GM18909 (cell line): ENCODE measurements around the gene MEPE.

ENCODE experiments used
- ATAC-seq: cut with Tn5 transposase; IDR thresholded peaks from one replicate; pipeline ENCODE4 v1.9.1; 2021; ENCODE audit warnings: mild to moderate bottlenecking; ENCODE audit not compliant: unreplicated experiment, poor library complexity

MEPE gene

DNA sequence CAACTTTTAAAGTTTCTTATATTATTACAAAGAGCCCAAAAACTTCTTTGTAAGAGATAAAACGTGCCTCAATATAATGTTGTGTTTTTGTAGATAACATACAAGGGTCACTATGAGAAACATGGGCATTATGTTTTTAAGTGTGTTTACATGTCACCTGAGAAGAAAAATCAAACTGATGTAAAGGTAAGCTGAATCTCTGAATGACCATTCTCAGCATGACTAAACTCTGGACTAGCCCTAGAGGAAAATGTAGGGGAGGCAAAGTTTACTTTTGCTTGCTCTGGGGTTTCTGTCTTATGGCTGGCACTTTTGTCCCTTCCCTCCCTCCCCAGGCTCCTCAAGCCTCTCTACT is 6.8 kb downstream of the MEPE start:
- no peak for ATAC-seq

DNA sequence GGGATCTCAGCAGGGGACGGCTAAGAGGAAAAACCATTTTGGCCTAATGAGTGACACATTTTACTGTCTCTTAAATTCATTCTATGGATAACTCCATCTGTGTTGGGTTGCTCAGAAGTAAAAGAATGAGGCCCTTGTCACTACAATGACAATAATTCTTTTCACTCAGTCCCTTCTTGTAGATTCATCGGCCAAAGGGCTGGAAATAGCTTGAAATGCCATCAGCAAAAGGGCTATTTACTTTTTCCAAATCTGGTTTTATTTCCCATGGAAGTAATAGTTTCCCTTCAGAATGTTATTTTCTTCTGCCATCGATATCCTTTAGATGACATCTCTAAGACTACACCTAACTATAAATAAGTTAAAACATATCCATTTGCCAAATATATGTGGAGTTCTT is 7.4 kb downstream of the MEPE start:
- no peak for ATAC-seq

DNA sequence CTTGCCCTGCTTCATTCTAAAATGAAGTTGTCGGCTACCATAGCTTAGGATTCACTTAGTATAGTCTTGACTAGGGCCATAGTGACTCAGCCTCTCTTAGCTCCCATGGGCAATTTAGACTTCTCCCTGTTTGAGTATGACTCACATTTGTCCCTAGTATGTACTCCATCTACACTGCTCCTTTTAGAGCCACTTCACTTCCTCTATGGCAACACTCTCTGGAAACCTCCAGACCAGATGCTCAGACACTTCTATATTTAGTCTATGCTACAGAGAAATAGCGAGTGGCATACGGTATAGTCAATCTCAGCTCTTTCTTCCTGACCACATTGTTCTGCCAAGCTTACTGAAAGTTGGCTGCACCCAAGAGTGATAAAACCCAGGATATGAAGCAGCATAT is 11.2 kb downstream of the MEPE start:
- no peak for ATAC-seq

DNA sequence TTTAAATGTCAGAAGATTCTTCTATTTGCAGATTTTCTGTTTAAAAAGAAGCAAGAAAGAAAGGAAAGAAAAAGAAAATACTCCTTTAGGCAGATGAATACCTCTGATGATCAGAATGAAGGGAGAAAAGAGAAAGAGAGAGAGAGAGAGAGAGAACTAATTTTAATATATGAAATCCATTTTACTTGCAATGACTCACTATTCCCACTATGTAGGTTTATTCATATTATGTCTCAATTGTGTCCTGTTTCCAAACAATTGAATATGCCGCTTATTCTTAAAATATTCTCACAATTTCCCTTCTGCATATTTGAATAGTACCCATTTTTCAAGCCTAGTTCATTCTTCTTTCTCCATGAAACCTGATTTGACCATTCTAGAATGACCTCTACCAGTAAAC is 11.7 kb downstream of the MEPE start:
- no peak for ATAC-seq

DNA sequence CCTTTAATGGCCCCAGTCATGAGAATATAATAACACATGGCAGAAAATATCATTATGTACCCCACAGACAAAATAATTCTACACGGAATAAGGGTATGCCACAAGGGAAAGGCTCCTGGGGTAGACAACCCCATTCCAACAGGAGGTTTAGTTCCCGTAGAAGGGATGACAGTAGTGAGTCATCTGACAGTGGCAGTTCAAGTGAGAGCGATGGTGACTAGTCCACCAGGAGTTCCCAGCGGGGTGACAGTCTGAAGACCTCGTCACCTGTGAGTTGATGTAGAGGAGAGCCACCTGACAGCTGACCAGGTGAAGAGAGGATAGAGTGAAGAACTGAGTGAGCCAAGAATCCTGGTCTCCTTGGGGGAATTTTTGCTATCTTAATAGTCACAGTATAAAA is 13.5 kb downstream of the MEPE start:
- no peak for ATAC-seq

DNA sequence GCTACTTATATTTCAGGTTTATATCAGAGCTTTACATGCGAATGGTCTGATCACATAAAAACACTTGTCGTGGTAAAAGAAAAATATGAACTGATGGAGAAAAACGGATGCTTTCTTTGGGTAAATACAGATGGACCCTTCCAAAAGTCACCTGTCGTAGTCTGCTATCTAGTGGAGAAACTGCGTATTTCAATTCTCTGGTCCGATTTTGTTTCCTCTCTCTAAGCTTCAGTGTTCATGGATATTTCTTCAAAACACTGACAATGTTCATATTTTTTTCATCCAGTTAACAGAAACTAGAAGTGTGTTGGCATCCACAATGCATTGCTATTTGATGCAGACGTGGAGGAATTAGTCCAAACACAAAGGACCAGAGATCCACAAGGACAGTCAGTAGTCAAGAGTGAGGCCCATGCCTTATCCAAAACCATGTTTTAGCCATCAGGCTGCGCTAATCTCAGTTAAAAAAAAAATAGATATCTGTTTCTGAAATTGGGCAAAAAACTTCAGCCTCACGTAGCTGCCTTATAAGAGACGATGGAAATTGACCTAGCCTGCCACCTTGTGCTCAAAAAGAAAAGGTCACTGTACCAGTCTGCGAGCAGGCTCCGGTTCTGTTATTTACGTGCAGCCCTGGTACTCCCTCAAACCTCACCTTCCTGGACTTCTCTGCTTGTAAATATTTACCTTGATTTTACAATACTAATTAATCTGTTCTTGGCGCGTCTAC is 16.0 kb downstream of the MEPE start:
- ATAC-seq: peak; percentile 92

DNA sequence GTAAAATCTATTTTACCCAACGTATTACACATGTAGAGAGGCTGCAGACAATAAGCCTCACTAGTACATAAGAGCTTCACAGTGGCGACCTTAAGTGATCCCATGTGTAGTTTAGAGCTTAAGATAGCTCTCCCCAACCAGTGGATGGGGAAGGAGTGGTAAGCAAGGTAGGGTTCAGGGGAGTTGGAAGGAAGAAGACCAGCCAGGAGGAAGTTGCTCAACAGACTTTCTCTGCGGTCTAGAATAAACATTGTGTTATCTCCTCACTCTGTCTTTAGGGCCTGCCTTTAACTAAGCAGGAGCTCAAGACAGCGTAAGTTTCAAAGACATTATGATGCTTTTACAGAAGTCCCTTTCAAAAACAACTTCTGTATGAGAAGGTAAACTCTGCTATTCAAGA is 16.8 kb downstream of the MEPE start:
- ATAC-seq: no peak

DNA sequence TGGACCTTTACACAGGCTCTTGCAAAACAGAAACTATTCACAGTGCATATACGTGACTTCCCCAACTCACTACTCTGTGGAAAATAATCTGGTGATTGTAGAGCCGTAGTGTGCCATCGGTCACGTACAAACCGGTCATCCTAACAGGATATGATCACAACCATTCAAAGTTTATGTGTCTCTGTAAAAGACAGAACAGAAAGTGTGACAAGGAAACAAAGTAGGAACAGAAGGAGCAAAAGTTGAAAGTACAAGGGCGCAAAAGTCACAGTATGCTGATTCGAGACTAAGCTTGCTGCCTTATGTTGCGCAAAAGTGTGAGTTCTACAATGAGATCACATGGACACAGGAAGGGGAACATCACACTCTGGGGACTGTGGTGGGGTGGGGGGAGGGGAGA is 18.6 kb downstream of the MEPE start:
- no peak for ATAC-seq

DNA sequence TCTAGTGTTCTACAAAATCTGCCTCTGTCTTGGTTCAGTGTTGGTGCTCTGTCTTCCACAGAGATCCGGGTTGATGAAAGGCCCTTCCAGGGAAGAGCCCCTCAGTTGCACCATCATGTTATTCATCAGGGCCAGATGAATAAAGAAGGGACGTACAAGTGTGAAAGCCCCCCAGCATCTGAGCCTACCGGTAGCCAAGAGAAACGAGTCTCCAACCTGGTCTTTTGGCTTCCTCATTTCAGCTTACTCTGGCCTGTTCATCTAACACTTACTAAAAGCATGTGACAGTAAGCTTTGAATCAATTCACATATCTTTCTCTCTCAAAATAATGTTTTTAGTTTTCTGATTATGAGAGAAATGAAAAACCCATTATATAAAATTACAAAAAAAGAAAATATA is 19.2 kb downstream of the MEPE start:
- no peak for ATAC-seq

DNA sequence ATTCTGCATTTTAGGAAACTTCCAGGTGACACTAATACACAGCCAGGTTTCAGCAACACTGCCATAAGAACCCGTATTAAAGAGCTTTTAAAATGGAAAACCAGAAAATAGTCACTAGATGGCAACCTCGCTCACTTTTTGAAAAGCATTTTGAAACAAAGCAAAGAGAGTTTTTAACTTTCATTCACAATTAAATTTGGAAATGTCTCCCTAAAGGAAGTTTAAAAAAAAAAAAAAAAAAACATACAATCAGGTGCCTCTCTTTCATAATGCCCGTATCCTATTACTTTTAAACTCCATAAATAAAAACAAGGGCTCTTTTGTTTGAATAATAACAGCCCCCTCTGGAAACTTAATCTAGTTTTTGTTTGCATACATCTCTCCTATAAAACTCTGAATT is 20.3 kb downstream of the MEPE start:
- no peak for ATAC-seq

DNA sequence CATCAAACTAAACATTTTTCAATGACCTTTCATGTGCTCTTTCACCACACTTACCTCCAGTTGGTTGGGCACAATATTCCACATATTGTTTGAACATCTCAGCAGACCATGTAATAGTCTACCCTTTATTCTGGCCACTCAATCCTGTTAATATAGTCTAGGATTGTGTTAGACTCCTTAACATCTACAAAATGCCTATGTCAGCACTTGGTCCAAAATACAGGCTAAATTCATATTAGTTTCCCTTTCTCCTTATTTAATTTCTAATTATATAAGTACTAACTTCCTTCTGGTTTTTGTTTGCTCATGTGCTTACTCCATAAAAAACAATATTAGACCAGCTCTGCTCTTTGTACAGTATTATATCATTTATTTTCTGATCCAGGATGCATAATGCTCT is 21.1 kb downstream of the MEPE start:
- ATAC-seq: no peak

DNA sequence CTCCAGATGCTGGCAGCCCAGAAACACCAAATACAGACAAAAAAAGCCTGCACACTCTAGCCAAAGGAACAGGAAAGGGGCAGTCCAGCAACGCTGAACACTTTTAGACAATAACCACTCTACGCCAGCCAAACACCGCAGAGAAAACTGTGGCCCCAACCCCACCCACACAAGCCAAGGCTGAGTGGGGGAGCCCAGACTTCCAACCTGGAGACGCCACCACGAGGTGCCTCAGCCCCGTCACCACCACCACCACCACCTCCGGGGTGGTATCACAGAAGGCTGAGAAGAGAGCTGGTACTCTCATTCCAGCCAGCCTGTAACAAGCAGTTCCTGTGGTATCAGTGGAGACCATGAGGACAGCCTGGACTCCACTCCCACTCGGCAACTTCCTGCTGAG is 22.8 kb downstream of the MEPE start:
- ATAC-seq: no peak

DNA sequence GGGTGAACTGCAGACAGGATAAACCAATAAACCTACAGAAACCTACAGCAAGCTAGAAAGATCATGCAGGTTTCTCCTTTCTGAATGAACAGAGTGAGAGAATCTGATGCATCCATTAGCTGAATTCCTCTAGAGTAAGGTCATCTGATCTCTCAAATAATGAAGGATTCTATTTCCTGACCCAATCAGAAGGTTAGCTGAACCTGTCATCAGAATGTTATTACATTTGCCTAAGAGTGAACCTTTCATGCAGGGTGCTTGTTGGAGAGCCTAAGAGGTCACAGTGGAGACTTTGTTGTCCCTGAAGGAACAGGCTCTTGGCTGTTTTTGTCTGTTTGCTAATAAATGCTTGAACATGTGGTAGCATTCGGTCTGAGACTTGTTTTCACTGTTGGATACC is 24.0 kb downstream of the MEPE start:
- ATAC-seq: no peak

DNA sequence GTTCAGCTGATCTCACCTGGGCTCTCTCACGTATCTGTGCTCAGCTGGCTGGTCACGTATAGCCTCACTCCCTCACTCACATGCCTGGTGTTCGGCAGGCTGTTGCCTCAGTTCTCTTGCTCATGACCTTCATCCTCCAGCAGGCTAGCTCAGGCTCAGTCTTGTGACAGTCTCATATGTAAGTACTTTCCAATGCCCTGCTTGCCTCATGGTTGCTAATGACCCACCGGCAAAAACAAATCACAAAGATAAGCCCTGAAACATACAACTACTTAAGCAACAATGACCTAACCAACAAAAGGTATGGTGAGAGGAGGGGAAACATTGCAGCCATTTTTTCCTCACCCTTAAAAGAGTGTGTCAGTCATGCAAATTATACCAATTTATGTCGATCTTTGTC is 25.0 kb downstream of the MEPE start:
- no peak for ATAC-seq

DNA sequence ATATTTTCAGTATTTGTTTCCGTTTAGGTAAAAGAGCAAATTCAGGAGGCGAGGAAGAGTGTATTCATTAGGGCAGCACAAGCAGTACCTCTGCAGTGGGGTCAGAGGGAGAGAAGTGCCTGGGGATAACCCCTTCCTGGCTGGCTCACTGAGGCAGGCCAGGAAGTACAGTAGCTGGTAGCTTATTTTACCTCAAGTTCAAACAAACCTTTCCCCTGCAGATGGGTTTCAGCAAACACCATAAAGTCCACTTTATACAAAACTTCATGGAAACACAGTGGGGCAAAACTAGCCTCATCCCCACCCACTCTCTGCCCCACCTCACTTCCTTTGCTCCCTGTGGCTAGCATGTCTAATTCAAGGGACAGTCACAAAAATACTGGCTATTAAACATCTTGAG is 29.5 kb downstream of the MEPE start:
- ATAC-seq: no peak

DNA sequence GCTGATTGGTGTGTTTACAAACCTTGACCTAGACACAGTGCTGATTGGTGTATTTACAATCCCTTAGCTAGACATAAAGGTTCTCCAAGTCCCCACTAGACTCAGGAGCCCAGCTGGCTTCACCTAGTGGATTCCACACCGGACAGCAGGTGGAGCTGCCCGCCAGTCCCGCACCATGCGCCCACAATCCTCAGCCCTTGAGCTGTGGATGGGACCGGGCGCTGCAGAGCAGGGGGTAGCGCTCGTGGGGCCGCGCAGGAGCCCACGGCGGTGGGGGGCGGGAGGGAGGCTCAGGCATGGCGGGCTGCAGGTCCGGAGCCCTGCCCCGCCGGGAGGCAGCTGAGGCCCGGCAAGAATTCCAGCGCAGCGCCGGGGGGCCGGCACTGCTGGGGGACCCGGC is 30.7 kb downstream of the MEPE start:
- ATAC-seq: no peak

DNA sequence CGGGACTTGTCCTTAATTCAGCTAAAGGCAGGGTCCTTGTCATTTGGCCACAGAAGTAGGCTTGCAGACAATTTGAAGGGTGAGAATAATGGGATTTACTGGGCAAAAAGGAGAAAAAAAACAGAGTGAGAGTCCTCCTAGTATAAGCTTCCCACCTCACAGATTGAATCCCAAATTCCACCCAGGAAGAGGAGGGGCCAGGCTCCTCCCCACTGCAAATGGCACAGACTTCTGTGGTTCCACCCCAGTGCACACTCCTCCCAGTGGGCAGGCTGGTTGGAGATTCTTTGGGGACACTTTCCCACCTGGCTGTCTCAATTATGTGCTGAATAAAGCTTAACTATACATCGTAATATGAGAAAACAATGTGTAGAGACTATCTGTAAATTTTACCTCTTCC is 31.6 kb downstream of the MEPE start:
- no peak for ATAC-seq

DNA sequence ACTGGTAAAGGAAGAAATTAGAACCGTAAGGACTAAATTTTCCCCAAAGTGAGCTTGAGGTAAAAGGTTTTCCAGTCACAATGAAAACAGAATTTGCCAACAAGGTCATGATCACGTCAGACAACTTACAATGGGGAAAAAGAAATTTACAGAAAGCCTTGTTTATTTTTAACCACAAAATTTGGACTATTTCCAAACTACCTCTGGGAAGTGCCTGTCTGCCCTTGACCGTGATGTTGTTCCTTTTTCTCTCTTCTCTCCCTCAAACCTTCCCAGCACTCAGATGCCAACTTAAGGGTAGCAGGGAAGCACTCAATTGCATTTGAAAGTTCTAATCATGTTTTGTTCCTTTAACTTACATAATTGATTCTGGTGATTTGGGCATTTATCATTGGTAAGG is 32.5 kb downstream of the MEPE start:
- no peak for ATAC-seq

DNA sequence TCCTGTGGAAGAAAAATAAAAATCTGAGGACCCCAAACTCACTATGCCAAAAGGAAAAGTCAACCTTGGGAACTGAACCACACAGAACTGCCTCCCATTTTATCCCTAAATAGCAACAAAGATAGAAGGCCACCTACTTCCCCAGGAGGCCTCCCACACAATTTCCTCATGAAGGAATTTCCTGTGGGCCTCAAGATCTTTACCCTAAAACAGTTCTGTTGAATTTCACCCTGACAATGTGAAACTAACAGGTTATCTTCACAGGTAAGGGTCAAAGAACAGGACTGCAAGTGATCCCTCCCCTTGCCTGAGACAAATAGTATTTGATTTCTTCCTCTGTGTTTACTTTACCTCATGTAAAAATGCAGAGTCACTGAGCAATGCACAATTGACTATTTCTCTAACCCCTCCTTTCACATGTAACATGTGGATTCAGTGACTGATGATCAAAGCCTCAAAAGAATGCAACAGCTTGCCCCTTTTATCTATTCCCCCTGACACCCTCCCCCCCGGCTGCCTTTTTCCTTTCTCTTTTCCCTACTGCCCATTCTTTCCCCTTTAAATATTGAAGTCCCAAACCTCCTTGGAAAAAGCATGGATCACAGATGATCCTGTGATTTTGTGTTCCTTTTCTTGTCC is 33.3 kb downstream of the MEPE start:
- no peak for ATAC-seq

DNA sequence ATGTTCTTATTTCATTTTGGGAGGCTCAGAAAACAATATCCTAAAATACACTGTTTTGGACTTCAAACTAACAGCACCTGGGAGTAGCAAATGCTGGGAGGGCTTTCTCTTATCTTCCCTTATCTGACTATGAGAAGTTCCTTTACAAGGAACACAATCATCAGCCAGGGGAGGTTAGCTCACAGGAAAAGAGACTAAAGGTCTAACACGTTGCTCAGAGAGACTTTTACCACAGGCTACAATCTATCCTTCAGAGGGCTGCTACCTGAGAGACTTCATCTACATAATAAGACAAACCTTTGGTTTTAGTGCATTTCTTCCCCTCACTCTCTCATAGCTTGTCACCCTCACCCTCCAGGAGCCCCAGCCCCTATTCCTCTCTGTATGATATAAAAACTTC is 35.8 kb downstream of the MEPE start:
- ATAC-seq: no peak

DNA sequence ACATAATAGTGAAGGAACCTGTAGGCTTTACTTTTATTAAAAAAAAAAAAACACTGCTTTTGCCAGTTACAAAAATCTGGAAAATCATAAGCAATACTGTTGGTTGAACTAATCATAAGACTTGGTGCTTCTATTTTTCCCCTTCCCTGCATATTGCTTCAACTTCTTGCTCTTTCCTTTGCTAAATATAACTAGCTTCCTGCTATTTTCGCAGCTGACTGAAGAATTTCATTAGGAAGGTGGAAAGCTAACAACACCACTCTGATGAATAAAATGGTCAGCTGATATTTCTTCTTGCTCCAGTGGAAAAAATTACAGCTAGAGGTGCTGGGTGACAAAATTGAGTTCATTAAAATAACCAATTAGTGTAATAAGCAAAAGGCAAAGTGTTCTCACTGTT is 39.3 kb downstream of the MEPE start:
- no peak for ATAC-seq

DNA sequence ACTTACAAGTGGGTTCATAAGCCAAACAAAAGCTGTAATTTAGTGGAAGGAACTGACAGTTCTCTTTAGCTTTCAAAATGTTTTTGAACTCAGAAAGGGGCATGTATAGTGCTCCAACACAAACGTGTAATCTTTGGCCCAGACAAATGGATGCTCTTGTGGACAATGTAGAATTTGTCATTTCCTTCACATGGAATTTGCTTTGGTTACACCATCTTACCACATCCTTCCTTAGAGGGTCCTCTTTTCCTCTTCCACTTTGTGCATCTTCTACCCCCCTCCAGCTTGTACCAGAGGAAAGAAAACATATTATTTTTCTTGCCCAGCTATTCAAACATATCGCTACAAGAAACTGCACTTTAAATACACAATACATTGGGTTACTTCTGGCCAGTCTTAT is 42.4 kb downstream of the MEPE start:
- ATAC-seq: no peak

DNA sequence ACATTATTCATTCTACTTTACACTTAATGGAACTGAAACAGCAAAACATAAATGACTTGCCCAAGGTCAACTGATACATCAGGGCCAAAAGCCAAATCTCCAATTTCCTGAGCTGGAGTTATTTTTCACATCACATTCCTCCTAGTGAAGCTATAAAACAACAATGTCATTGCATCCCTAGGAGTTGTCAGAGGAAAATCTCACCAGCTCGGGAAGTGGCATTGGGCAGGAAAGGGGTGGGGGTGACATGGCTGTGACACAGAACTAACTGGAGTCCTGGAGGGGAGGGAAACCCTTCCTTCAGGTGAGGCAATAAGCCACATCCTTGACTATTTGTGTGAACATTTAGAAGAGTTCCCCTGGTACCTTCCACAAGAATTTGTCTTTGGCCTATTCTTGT is 47.3 kb downstream of the MEPE start:
- no peak for ATAC-seq
